Measurements from ENCODE around the gene MN1. TPM values are rescaled to one million over a fixed set of nuclear protein-coding genes. Genes with fewer than 3 reads are reported as not detected.

MN1 gene
- polyA plus RNA-seq, 4 donors: 9.6 to 36.3 (median 9.9) TPM

- DNase-seq (ENCODE audit: low read depth in 4 of 4, low spot score in 3 of 4): no peak
Measured at GRCh38 chr22:27765706-27766291, 35.8 kb downstream of the MN1 start.

- no peak for DNase-seq (ENCODE audit: low read depth in 4 of 4, low spot score in 3 of 4)
Measured at GRCh38 chr22:27764722-27765236, 36.8 kb downstream of the MN1 start.

- DNase-seq (ENCODE audit: low read depth in 4 of 4, low spot score in 3 of 4): no peak
Measured at GRCh38 chr22:27761665-27762064, 39.9 kb downstream of the MN1 start.

- DNase-seq (ENCODE audit: low read depth in 4 of 4, low spot score in 3 of 4): no peak
Measured at GRCh38 chr22:27761000-27761399, 40.6 kb downstream of the MN1 start.

GRCh38 chr22:27760474-27760873 is 41.1 kb downstream of the MN1 start:
- DNase-seq (ENCODE audit: low read depth in 4 of 4, low spot score in 3 of 4): no peak

GRCh38 chr22:27757928-27758525 is 43.5 kb downstream of the MN1 start:
- DNase-seq (ENCODE audit: low read depth in 4 of 4, low spot score in 3 of 4): no peak

- DNase-seq (ENCODE audit: low read depth in 4 of 4, low spot score in 3 of 4): no peak
Measured at GRCh38 chr22:27756212-27756660, 45.3 kb downstream of the MN1 start.

GRCh38 chr22:27755521-27756211 is 45.9 kb downstream of the MN1 start:
- no peak for DNase-seq (ENCODE audit: low read depth in 4 of 4, low spot score in 3 of 4)

GRCh38 chr22:27754888-27755480 is 46.6 kb downstream of the MN1 start:
- DNase-seq (ENCODE audit: low read depth in 4 of 4, low spot score in 3 of 4): no peak

- no peak for DNase-seq (ENCODE audit: low read depth in 4 of 4, low spot score in 3 of 4)
Measured at GRCh38 chr22:27754247-27754887, 47.2 kb downstream of the MN1 start.

GRCh38 chr22:27752771-27753170 is 48.8 kb downstream of the MN1 start:
- no peak for DNase-seq (ENCODE audit: low read depth in 4 of 4, low spot score in 3 of 4)

- no peak for DNase-seq (ENCODE audit: low read depth in 4 of 4, low spot score in 3 of 4)
Measured at GRCh38 chr22:27752141-27752540, 49.4 kb downstream of the MN1 start.

GRCh38 chr22:27751277-27752070 is 50.1 kb downstream of the MN1 start:
- no peak for DNase-seq (ENCODE audit: low read depth in 4 of 4, low spot score in 3 of 4)

GRCh38 chr22:27750584-27751265 is 50.8 kb downstream of the MN1 start:
- no peak for DNase-seq (ENCODE audit: low read depth in 4 of 4, low spot score in 3 of 4)

GRCh38 chr22:27749597-27750225 is 51.8 kb downstream of the MN1 start:
- DNase-seq (ENCODE audit: low read depth in 4 of 4, low spot score in 3 of 4): peak in 1 of 4 donors; percentile 62

GRCh38 chr22:27748751-27749191 is 52.8 kb downstream of the MN1 start:
- no peak for DNase-seq (ENCODE audit: low read depth in 4 of 4, low spot score in 3 of 4)

GRCh38 chr22:27748349-27748748 is 53.2 kb downstream of the MN1 start:
- no peak for DNase-seq (ENCODE audit: low read depth in 4 of 4, low spot score in 3 of 4)

- no peak for DNase-seq (ENCODE audit: low read depth in 4 of 4, low spot score in 3 of 4)
Measured at GRCh38 chr22:27747396-27748221, 53.9 kb downstream of the MN1 start.
